Neural cell (in vitro differentiated cells): Measurements from ENCODE around the gene CNNM1. TPM values are rescaled to one million over a fixed set of nuclear protein-coding genes. Genes with fewer than 3 reads are reported as not detected.

ENCODE experiments used
- H2AFZ ChIP-seq: fragments of 200-600, 300-800 bp; sonication (generic), shearing (Covaris generic); 2 replicates; pipeline ENCODE4 v1.6.0; 2014; ENCODE audit warnings: low read depth, mild to moderate bottlenecking, antibody characterized with exemption, low read length, moderate library complexity
- H3F3A ChIP-seq: fragments of 200-600 bp; shearing (Covaris generic); 2 replicates; pipeline ENCODE4 v1.6.1; 2016; ENCODE audit warnings: mild to moderate bottlenecking, moderate library complexity, mixed read lengths, antibody characterized with exemption, low read length; ENCODE audit not compliant: insufficient read depth, poor library complexity, severe bottlenecking
- H3K27ac ChIP-seq: fragments of 200-600, 300-800 bp; sonication (generic), shearing (Covaris generic); 2 replicates; pipeline ENCODE4 v1.5.1; 2014; ENCODE audit warnings: mild to moderate bottlenecking, low read length, moderate library complexity
- H3K27me3 ChIP-seq: fragments of 300-800, 200-600 bp; sonication (generic), shearing (Covaris generic); 2 replicates; pipeline ENCODE4 v1.6.0; 2014; ENCODE audit warnings: mild to moderate bottlenecking, low read depth, low read length, moderate library complexity; ENCODE audit not compliant: insufficient read depth
- H3K36me3 ChIP-seq: fragments of 300-800, 200-600 bp; sonication (generic), shearing (Covaris generic); 2 replicates; pipeline ENCODE4 v1.5.1; 2014; ENCODE audit warnings: mild to moderate bottlenecking, antibody characterized with exemption, low read length, moderate library complexity; ENCODE audit not compliant: insufficient read depth
- H3K4me2 ChIP-seq: fragments of 300-800, 200-600 bp; sonication (generic), shearing (Covaris generic); 2 replicates; pipeline ENCODE4 v1.6.0; 2014; ENCODE audit warnings: mild to moderate bottlenecking, low read length
- H3K4me3 ChIP-seq: fragments of 300-800, 200-600 bp; sonication (generic), shearing (Covaris generic); 2 replicates; pipeline ENCODE4 v1.5.1; 2014; ENCODE audit warnings: mild to moderate bottlenecking, low read length, moderate library complexity
- H3K79me2 ChIP-seq: fragments of 200-600 bp; shearing (Covaris generic); replicated peaks from 2 replicates; pipeline ENCODE4 v1.6.0; 2014; ENCODE audit warnings: mild to moderate bottlenecking, low read length, moderate library complexity; ENCODE audit not compliant: insufficient read depth
- H3K9ac ChIP-seq: fragments of 300-800, 200-600 bp; sonication (generic), shearing (Covaris generic); 2 replicates; pipeline ENCODE4 v1.6.1; 2016; ENCODE audit warnings: mild to moderate bottlenecking, low read length, mixed read lengths
- H3K9me2 ChIP-seq: fragments of 200-600 bp; shearing (Covaris generic); 2 replicates; pipeline ENCODE4 v1.6.1; 2016; ENCODE audit warnings: mild to moderate bottlenecking, low read length, mixed read lengths; ENCODE audit not compliant: insufficient read depth
- H3K9me3 ChIP-seq: fragments of 200-600, 300-800 bp; sonication (generic), shearing (Covaris generic); 2 replicates; pipeline ENCODE4 v1.6.1; 2016; ENCODE audit warnings: mild to moderate bottlenecking, mixed run types, low read length, moderate library complexity, mixed read lengths
- H4K20me1 ChIP-seq: fragments of 200-600 bp; shearing (Covaris generic); 2 replicates; pipeline ENCODE4 v1.6.1; 2016; ENCODE audit warnings: mild to moderate bottlenecking, mixed run types; ENCODE audit not compliant: insufficient read depth
- CTCF ChIP-seq: fragments of 450-650 bp; IDR thresholded peaks from 2 replicates; pipeline ENCODE4 v1.5.1; 2014; ENCODE audit warnings: antibody characterized with exemption, mild to moderate bottlenecking, moderate library complexity; ENCODE audit not compliant: poor library complexity, severe bottlenecking
- EP300 ChIP-seq: fragments of 450-650 bp; conservative IDR thresholded peaks from 2 replicates; pipeline ENCODE4 v1.6.1; 2014; ENCODE audit warnings: antibody characterized with exemption, mild to moderate bottlenecking, moderate library complexity; ENCODE audit not compliant: poor library complexity, severe bottlenecking
- EZH2 ChIP-seq: fragments of 200-600, 300-800 bp; shearing (Covaris generic), sonication (generic); IDR thresholded peaks from 2 replicates; pipeline ENCODE4 v1.6.1; 2014; ENCODE audit warnings: antibody characterized with exemption, low read length, borderline replicate concordance, mild to moderate bottlenecking; ENCODE audit not compliant: insufficient read depth, poor library complexity, severe bottlenecking
- MXI1 ChIP-seq: fragments of 450-650 bp; conservative IDR thresholded peaks from 2 replicates; pipeline ENCODE4 v1.6.1; 2014; ENCODE audit warnings: antibody characterized with exemption, mild to moderate bottlenecking; ENCODE audit not compliant: poor library complexity, severe bottlenecking
- POLR2AphosphoS5 ChIP-seq: IDR thresholded peaks from 2 replicates; pipeline ENCODE4 v1.6.1; 2012
- RAD21 ChIP-seq: fragments of 450-650 bp; conservative IDR thresholded peaks from 2 replicates; pipeline ENCODE4 v1.6.1; 2014; ENCODE audit warnings: antibody characterized with exemption, mild to moderate bottlenecking, moderate library complexity
- REST ChIP-seq: IDR thresholded peaks from 2 replicates; pipeline ENCODE4 v1.6.1; 2012; ENCODE audit warnings: borderline replicate concordance
- SMC3 ChIP-seq: fragments of 450-650 bp; conservative IDR thresholded peaks from 2 replicates; pipeline ENCODE4 v1.6.1; 2014; ENCODE audit warnings: antibody characterized with exemption, mild to moderate bottlenecking, moderate library complexity; ENCODE audit not compliant: poor library complexity
- TAF1 ChIP-seq: IDR thresholded peaks from 2 replicates; pipeline ENCODE4 v1.6.1; 2012; ENCODE audit warnings: low read depth
- polyA plus RNA-seq: library from polyadenylated mRNA; depleted of rRNA; stranded (reverse); fragments of >200 nt; gene quantifications from 2 replicates; pipeline ENCODE4 v1.2.3, GENCODE V29; 2014

Gene CNNM1
- polyA plus RNA-seq, 1 donor from 2014 or later: 1.5 TPM

- Histone ChIP-seq H3K4me3 (peak within 1 kb of the TSS; percentile 85), H3K9me3 (no peaks in the 10 kb centered on the region), H3F3A (peaks cover 6% of the 10 kb centered on the region), H2AFZ (peak within 1 kb of the TSS; percentile 95), H3K9me2 (no peaks in the 10 kb centered on the region), H3K79me2 (peaks cover 35% of the 10 kb centered on the region), H3K36me3 (no peaks in the 10 kb centered on the region), H3K9ac (peak within 1 kb of the TSS; percentile 84), H3K27ac (peak within 1 kb of the TSS; percentile 80), H3K4me2 (peak within 1 kb of the TSS; percentile 100), H4K20me1 (no peaks in the 10 kb centered on the region), H3K27me3 (no peaks in the 10 kb centered on the region)
- TF ChIP-seq EZH2 (no peak), POLR2AphosphoS5 (peak; percentile 83), SMC3 (peak; percentile 26), MXI1 (peak; percentile 68), EP300 (peak; percentile 7), TAF1 (peak; percentile 91), REST (peak; percentile 85), CTCF (no peak), RAD21 (no peak)
Measured at GRCh38 chr10:99430451-99431189, 101.5 kb downstream of the CNNM1 start, which contains the start of gene GOT1. Gene GOT1 (minus strand): TSS chr10:99430624. CDS start chr10:99430565, 59 bp downstream.

- Histone ChIP-seq H3K79me2 (peaks cover 35% of the 10 kb centered on the region), H3K36me3 (no peaks in the 10 kb centered on the region), H3K27ac (peak overlapping the region; percentile 78), H3K4me3 (peak overlapping the region; percentile 85), H4K20me1 (no peaks in the 10 kb centered on the region), H3K9ac (peak overlapping the region; percentile 84), H3K4me2 (peak overlapping the region; percentile 100), H3K9me2 (no peaks in the 10 kb centered on the region), H3K27me3 (no peaks in the 10 kb centered on the region), H3F3A (peaks cover 6% of the 10 kb centered on the region), H3K9me3 (no peaks in the 10 kb centered on the region), H2AFZ (peak overlapping the region; percentile 77)
- TF ChIP-seq CTCF (no peak), EZH2 (no peak), RAD21 (no peak), SMC3 (no peak), POLR2AphosphoS5 (no peak), EP300 (no peak), TAF1 (no peak), REST (no peak), MXI1 (no peak)
Measured at GRCh38 chr10:99431190-99431760, 102.1 kb downstream of the CNNM1 start.
